Limb (tissue), 2 donors: ENCODE measurements around the gene BNC2.

Experiments used
- DNase-seq, 2 donors: peaks; one replicate each; pipeline ENCODE4 v3.0.0-alpha.2; 2016; ENCODE audit errors: extremely low spot score in 2 of 2

Gene BNC2

GRCh38 chr9:16421532-16421931 lies 448.9 kb downstream of the BNC2 start:
- no peak for DNase-seq

- DNase-seq, result no peak
Measured at GRCh38 chr9:16419124-16419523, 451.3 kb downstream of the BNC2 start.

GRCh38 chr9:16418721-16419120 lies 451.7 kb downstream of the BNC2 start:
- DNase-seq, result no peak

- DNase-seq, result no peak
Measured at GRCh38 chr9:16417749-16418148, 452.7 kb downstream of the BNC2 start.

DNA sequence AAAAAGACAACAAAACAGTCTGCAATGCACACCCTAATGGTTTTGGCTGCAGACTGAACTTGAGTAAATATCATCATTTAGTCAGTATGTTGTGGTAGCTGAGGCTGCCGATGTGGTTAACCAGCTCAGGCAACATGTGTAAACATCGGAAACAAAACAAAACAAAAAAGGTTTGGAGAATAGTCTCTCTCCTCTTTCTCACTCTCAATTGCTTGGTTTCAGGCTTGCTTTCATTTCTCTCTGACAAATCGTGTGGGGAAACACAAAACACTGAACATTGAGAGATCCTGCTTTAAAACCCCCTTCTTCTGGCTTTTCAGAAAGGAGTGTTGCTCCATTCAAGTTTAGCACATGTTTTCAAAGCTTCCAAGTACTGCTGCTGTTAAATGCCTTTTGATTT lies 453.3 kb downstream of the BNC2 start:
- peak in 1 of 2 donors; percentile 31 for DNase-seq

DNA sequence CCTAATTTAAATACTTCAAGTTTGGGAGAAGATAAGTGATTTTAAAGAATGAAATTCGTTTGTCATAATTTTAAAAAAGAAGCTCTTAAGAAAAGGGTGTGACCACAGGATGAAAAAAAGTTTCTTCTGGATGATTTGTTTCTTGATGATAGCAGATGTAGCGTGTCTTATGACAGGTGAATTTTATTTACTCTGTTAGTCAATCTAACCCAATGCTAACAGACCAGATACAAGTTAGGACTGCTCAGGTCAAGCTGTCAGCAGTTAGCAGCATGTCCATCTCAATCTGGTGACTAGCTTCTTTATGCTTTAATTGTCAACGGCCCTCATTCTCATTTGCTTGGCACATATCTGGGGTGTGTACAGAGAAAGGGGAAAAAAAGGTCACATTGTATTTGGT lies 456.0 kb downstream of the BNC2 start:
- no peak for DNase-seq

GRCh38 chr9:16413509-16414016 lies 456.9 kb downstream of the BNC2 start:
- no peak for DNase-seq

DNA sequence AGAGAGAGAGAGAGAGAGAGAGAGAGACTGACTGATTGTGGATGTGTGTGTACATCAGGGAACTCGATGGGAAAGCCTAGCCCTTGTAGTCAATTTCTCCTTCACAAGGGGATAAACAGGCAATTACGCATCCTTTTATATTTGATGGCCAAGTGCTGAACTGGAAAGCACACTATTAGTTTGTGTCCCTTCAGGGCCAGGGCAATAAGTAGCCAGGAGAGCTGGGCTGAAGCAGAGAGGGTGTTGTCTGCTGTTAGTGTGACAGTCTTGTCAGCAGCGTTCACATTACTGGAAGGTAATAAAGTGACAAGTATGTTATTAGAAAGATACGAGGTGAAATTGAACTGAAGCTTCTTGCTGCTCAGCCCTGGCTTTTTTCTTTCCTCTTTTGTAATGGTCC lies 457.7 kb downstream of the BNC2 start:
- DNase-seq, result no peak

DNA sequence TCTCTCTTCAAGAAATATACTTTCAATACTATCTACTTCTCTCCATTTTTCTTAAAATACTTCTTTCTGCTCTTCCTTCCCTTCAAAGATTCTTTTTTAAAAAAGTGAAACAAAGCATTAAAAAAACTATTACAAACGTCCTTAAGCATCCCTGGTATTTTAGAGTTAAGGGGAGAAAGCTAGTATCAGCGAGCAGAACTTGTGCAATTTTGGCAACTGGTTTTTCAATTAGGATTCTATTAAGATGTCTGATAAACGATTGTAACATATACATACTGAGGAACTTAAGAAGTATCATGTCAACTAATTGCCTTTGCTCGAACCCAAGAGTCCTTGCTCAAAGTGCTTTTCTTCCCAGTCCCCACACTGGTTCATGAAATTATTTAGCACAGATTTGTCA lies 459.2 kb downstream of the BNC2 start:
- no peak for DNase-seq

- no peak for DNase-seq
Measured at GRCh38 chr9:16410601-16411280, 459.7 kb downstream of the BNC2 start.

GRCh38 chr9:16407617-16408016 lies 462.9 kb downstream of the BNC2 start:
- DNase-seq, result no peak

- no peak for DNase-seq
Measured at GRCh38 chr9:16406526-16407225, 463.8 kb downstream of the BNC2 start.

GRCh38 chr9:16405421-16405820 lies 465.0 kb downstream of the BNC2 start:
- DNase-seq, result no peak

DNA sequence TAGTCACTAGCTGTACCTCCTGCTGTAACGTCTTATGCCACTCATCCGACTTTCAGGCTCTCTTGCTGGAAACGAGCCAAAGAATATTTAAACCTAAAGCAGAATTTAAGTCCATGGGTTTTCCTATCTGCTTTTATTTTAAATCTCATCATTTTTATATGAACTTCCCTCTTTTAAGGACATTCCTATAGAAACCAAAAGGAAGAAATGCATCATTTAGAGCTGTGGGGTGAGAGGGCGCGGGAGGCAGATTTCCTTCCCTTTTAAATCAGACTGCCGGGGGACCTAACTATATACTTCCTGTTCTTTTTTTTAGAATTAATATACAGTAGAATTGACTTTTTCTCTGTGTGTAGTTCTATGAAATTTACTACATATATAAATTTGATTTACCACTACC lies 468.8 kb downstream of the BNC2 start:
- no peak for DNase-seq

GRCh38 chr9:16398691-16399090 lies 471.8 kb downstream of the BNC2 start:
- no peak for DNase-seq

DNA sequence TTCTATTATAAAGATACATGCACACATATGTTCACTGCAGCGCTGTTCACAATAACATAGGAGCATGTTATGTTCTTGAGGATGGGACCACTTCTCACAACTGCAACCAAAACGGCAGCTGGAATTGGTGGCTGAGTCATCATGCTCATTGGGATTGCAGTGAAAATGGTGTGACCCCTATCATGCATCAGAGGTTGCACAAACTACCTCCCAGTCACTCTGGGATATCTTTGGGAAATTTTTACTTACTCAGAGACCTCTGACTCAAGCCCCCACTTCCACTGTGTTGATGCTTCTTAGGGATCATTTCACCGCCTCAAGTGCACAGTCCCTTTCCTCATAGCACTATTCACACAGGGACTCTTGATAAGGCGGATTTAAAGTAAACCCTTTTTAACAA lies 474.1 kb downstream of the BNC2 start:
- no peak for DNase-seq

DNA sequence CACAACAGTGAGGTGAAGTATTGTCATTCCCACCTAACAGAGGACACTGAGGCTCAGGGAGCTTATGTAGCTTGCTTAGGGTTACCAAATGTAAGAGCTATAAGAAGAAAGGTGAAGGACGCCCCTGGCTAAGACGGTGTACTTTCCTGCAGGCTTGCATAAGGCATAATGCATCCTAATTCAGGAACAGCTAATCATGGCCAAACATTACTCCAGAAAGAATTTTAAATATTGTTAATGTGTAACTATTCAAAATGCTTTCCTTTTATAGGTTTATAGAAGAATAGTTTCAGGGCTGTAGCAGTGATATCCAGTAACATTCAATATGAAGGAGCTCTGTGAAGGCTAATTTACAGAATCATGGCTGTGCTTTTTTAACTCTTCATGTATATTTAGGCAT lies 479.1 kb downstream of the BNC2 start:
- DNase-seq, result no peak

DNA sequence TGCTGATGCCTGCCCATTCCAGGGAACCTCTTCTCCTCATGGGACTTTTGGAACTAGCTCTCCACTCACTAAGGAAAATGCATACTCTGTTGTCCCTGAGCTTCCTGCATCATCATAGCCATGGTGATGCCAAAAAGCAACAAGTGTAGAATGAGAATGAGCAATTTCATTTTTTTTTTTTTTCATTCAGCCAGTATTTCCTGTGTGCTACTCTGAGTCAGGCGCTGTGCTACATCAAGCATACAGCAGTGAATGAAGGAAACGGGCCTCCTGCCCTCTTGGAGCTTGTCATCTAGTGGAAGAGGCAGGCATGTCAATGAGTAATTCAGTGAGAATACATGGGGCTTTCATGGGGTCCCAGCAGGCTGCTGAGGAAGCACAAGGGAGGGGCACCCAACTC lies 483.1 kb downstream of the BNC2 start:
- DNase-seq, result no peak

DNA sequence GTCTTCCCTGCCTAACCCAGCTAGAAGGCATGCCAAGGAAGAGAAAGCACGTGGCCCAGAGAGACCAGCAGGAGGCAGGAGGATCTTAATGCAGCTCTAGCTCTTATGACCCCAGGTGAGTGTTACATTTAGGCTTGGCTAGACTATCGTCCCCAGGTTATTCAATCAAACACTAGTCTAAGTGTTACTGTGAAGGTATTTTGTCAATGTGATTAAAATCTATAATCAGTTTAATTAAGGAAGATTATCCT lies 483.7 kb downstream of the BNC2 start:
- DNase-seq, result no peak

DNA sequence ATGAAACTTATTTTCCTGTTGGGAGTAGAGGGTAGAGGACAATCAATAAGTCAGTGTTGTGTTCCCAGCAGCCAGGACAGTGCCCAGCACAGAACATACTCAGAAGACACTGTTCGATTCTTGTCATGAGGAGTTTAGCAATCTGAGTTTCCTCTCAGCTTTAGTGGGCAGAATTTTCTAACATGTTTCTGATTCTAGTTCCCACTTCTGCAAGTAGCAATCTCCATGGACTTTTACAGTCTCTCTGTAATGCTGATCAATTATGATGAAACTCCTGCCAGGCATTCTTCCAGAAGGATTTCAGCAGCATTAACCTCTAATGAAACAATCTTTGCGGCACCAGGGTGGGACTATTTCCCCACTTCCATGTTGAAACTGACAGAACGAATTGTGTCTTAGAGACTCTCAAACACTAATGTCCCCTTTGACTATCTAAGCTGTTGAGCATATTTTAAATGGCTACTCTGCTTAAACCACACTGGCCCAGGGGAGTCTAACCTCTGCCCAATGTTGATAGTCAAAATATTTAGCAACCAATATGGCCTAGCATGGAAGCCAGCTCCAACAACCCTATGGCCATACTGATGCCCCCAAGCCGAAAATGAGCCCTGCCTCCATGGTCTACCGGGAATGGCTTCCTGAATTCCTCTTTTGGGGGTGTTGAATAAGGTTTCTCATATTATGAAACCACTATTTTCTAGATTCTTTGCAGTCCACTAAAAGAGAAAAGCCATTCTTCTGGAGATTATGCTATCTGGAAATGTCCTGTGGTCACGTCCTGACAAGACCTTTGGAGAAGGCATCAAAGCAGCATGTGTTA lies 484.3 kb downstream of the BNC2 start:
- no peak for DNase-seq

DNA sequence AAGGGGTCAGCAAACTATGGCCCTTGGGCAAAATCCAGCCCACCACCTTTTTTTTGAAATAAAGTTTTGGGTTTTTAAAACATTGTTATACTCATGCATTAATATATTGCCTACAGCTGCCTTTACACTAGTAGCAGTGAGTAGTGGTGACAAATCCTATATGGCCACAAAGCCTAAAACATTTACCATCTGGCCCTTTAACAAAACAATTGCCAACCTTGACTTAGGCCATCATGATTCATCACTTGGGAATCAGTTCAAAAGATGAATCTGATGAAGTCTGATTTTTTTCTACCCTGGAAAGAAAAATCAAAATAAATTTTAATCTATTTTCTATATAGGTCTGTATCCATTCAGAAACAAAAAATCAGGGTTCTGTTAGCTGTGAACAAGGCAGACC lies 484.9 kb downstream of the BNC2 start:
- no peak for DNase-seq

- no peak for DNase-seq
Measured at GRCh38 chr9:16384993-16385392, 485.5 kb downstream of the BNC2 start.

DNA sequence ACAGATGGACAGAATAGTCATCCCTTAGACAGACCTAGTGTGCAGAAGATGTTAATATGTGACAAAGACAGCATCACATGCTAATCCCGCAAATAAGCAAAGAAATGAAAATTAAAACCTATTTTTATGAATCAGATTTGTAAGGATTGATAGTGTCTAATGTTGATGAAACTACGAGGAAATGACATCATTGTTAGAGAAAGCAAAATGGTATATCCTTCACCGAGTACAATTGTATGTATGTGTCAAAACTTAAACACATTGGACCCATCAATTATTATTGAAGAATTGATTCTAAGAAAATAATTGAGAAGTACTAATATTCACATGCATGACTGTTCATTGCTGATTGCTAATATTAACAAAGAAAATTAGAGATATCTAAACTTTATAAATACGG lies 493.2 kb downstream of the BNC2 start:
- DNase-seq, result no peak
